ENCODE results near the gene LHFPL5. TPM values are rescaled to one million over a fixed set of nuclear protein-coding genes. Genes with fewer than 3 reads are reported as not detected.

Gene LHFPL5
- total RNA-seq, 4 donors from 2014 or later, result not detected

- no peak for ATAC-seq (ENCODE audit: low FRiP score)
- no peak for TF ChIP-seq CTCF (IDR thresholded peaks at IDR 0.05)
- DNase-seq (ENCODE audit: low spot score), result no peak
Measured at GRCh38 chr6:35823601-35824000, 18.4 kb downstream of the LHFPL5 start.

- no peak for ATAC-seq (ENCODE audit: low FRiP score)
- no peak for DNase-seq (ENCODE audit: low spot score)
- TF ChIP-seq CTCF (IDR thresholded peaks at IDR 0.05), result no peak
Measured at GRCh38 chr6:35824552-35825192, 19.5 kb downstream of the LHFPL5 start.

- no peak for TF ChIP-seq CTCF (IDR thresholded peaks at IDR 0.05)
- ATAC-seq (ENCODE audit: low FRiP score), result no peak
- DNase-seq (ENCODE audit: low spot score), result no peak
Measured at GRCh38 chr6:35829306-35829705, 24.2 kb downstream of the LHFPL5 start.

GRCh38 chr6:35831257-35832007 is 26.3 kb downstream of the LHFPL5 start:
- DNase-seq (ENCODE audit: low spot score) (no peak), ATAC-seq (ENCODE audit: low FRiP score) (no peak)
- no peak for TF ChIP-seq CTCF (IDR thresholded peaks at IDR 0.05)

- ATAC-seq (ENCODE audit: low FRiP score) (no peak), DNase-seq (ENCODE audit: low spot score) (no peak)
- TF ChIP-seq CTCF (IDR thresholded peaks at IDR 0.05), result no peak
Measured at GRCh38 chr6:35833536-35833935, 28.4 kb downstream of the LHFPL5 start.

GRCh38 chr6:35839019-35839418 is 33.9 kb downstream of the LHFPL5 start:
- ATAC-seq (ENCODE audit: low FRiP score), result no peak
- DNase-seq (ENCODE audit: low spot score), result no peak
- no peak for TF ChIP-seq CTCF (IDR thresholded peaks at IDR 0.05)

GRCh38 chr6:35842381-35842780 is 37.2 kb downstream of the LHFPL5 start:
- DNase-seq (ENCODE audit: low spot score) (no peak), ATAC-seq (ENCODE audit: low FRiP score) (no peak)
- no peak for TF ChIP-seq CTCF (IDR thresholded peaks at IDR 0.05)

All from omental fat pad (tissue), 4 donors.